Measurements from ENCODE around the gene PKD1.
A peak's percentile ranks its signal among the peaks of the same experiment; 100 is the strongest.

The PKD1 gene

DNA sequence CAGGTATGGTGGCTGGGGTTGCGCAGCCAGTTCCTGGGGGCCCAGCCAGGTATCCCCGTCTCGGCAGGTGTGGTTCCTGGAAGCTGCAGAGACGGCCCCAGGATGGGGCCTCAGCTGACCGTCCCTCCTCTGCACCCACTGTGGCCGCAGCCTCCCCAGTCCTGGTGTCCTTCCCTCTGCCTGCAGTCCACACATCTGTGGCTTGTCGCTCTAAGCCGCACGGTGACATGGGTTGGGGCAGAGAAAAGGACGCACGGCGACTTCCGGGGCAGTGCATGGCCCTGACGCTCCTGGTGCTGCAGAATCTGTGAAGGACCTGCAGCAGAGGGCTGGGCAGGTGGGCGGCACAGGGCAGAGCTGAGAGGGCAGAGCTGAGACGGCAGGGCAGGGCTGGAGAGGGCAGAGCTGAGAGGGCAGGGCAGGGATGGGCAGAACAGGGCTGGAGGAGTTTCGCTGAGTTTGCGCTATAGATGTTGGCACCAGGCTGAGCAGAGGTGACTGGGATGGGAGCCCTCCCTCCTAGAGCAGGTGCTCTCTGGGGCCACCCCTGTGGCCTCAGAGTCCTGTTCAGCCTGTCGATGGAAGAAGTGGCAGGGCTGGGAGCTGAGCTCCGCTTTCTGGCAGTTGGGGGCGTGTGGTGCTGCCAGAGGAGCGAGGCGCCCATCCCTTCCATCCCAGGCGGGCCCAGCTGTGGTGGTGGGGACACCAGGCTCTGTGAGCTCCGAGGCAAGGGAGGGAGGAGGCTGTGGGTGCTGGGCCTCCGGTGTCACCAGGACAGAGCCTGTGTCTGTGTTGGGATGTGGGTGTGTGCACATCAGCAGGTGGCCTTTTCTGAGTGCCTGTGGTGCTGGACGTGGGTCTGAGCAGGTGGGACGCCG is 64.9 kb downstream of the PKD1 start:
- no peak for DNase-seq

DNA sequence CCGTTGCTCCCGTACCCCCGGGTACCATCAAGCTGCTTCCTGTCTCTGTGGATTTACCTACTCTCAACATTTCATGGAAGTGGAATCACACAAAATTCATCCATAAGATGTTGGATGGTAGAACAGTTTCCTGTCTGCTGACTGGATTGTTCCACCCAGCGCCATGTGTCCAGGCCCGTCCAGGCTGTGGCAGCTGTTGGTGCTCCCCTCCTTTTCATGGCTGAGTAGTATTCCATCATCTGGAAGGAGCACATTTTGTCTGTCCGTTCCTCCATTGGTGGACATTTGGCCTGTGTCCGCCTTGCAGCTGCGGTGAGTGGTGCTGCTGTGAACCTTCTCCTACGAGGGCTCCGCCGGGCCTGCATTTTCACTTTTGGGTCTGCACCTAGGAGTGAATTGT is 69.6 kb downstream of the PKD1 start:
- DNase-seq = no peak

DNA sequence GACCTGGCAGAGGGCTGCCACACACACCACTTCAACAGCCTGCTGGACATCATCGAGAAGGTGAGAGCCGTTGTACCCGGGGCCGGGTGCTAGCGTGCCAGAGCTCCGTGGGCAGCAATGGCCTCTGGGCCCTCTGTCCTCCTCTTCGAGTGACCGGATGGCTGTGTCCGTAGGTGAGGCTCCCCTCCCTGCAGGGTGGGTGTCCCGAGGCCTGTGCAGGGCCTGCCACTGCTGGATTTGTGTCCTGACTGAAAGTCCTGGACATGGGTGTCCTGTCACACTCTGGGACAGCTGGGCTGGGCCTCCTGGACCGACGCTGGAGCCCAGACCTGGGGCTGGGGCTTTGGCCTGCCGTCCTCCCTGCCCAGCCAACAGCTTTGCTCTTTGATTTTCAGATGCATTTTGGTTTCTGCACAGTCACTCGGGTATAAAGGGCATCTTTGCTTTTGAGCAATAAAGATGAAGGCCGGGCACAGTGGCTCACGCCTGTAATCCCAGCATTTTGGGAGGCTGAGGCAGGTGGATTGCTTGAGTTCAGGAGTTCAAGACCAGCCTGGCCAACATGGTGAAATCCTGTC is 71.2 kb downstream of the PKD1 start:
- no peak for DNase-seq

DNA sequence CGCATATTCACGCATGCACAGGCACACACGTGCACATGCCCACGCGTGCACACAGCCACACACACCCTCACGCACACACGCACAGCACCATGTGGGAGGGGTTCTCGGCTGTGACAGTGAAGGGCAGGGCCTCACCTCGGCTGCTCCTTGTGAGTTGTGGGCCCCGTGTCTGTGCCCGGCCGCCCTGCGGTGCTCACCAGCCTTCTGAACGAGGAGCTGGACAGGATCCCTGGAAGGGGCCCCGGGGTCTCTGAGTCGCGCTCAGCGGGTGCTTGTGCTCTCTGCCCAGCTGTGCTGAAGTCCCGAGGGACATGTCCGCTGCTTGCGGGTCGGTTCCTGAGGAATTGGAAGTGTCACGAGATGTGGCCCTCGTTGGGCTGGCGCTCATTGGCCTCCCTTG is 71.8 kb downstream of the PKD1 start:
- DNase-seq = no peak

DNA sequence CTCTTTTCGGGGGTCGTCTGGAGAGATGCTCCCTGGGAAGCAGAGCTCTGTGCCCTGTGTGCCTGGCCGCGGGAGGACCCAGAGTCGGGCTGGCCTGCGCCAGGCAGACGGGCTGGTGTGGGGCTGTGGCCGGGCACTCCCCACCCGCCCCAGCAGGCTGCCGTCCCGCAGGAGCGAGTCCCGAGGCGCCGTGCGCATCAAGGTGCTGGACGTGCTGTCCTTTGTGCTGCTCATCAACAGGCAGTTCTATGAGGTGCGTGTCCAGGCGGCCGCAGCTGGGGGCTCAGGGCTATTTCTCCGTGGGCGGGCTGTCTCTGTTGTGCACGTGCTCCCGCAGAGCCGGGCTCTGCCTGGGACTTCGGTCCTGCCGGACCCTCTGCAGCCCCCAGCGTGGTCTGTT is 72.9 kb downstream of the PKD1 start:
- DNase-seq = no peak

DNA sequence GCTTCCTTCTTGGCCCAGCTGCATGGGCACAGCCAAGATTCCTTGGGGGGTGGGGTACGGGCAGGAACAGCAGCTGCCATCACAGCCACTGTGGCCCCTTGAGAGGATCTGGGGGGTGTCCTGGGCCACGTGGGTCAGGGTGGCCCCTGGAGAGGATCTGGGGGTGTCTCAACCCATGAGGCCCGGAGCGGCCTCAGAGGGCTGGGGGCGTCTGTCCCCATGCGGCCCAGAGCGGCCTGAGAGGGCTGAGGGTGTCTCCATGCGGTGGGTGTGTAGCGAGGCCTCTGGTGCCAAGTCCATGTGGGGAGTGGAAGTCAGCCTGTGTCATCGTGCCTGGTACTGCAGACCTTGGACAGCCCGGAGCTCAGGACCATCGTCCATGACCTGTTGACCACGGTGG is 74.2 kb downstream of the PKD1 start:
- DNase-seq = no peak

DNA sequence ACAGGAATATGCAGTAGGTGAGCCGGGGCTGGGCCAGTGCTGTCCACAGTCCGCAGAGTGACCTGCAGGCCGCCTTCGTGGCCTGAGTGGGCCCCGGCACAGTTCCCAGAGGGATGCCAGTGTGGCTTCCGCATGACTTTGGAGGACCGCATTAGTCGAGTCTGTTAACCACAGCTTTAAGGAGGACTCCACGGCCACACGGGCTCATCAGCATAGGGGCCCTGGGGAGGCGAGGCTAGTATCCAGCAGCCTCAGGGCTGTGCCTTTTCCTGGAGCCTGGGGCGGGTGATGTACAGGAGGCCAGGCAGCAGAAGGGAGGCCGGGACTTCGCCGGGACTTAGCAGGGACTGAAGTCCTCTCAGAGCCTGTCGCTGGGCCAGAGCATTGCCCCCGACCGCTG is 74.7 kb downstream of the PKD1 start:
- no peak for DNase-seq

DNA sequence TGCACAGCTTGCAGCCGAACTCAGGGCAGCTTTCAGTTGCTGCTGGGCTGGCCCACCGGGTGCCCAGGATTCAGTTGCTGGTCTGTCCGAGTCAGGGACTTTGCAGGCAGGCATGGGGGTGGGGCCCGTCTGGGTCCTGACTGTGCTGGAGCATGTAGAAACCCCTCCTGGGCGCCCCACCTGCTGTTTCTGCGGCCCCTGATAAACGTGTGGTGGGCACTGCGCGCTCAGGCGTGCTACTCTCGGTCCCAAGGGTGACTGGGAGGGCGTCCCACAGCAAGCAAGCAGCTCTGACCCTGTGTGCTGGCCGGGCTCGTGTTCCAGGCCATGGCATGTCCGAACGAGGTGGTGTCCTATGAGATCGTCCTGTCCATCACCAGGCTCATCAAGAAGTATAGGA is 75.4 kb downstream of the PKD1 start:
- no peak for DNase-seq

DNA sequence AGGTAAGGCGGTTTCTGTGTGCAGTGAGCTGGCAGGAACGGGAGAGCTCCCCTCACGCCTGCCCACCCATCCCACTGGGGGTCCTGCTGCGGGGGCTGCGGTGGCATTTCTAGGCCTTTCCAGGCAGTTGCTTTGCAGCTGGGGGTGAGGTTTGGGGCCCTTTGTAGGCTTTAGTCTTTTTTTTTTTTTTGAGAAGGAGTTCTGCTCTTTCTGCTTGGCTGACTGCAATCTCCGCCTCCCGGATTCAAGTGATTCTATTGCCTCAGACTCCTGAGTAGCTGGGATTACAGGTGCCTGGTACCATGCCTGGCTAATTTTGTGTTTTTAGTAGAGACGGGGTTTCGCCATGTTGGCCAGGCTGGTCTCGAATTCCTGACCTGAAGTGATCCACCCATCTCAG is 76.8 kb downstream of the PKD1 start:
- no peak for DNase-seq

DNA sequence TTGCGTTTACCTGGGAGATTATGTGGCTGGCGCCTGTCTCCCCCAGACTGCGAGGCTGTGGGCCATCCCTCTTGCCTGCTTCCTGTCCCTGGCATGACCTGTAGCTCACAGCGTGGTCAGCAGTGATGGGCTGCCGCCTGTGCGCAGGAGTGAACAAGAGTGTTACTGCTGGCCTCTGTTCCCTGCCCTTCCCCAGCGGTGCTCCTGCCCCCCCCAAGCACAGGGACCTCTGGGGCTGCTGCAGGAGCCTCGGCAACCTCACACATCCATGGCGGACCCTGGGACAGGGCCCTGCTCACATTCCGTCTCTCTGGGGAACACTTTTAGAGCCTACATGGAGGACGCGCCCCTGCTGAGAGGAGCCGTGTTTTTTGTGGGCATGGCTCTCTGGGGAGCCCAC is 77.3 kb downstream of the PKD1 start:
- no peak for DNase-seq

DNA sequence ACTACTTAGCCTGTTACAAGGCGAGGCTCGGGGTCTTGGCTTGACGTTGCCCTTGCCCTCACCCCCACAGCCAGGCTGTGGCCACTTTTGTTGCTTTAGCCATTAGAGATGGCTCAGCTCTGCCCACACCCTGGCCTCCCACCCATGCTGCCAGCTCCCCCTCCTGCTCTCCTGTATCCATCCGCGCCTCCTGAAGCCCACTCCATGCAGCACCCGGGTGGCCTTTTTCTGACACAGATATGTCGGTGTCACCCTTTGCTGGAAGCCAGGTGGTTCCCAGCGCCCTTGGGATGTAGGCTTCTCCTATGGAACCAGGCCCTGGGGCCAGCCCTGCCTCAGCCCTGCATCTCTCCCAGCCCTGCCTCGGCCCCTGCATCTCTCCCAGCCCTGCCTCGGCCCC is 78.3 kb downstream of the PKD1 start:
- no peak for DNase-seq

DNA sequence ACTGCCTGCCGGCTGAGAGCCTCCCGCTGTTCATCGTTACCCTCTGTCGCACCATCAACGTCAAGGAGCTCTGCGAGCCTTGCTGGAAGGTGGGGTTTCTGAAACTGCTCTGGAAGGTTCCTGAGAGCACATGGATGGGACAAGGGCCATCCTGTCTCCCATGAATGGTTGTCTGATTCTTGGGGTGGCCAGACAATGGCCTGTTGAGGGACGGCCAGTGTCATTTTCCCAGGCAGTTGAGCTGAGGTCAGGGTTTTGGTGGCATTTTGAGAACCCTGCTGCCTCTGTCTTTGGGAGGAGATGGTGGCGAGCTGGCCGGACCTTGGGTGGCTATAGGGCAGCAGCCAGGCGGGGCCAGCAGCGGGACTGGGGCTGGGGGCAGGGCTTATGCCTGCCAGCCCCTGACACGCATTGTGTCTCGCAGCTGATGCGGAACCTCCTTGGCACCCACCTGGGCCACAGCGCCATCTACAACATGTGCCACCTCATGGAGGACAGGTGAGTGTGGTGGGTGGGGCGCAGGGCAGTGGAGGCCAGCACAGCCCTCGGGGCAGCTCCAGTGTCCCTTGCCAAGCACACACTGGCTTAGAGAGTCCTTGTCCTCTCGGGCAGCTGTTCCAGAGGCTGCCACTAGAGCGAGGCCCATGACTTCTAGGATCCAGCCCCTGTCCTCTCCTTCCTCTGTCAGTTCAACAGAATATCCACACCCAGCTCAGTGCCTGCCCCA is 78.9 kb downstream of the PKD1 start:
- no peak for DNase-seq

DNA sequence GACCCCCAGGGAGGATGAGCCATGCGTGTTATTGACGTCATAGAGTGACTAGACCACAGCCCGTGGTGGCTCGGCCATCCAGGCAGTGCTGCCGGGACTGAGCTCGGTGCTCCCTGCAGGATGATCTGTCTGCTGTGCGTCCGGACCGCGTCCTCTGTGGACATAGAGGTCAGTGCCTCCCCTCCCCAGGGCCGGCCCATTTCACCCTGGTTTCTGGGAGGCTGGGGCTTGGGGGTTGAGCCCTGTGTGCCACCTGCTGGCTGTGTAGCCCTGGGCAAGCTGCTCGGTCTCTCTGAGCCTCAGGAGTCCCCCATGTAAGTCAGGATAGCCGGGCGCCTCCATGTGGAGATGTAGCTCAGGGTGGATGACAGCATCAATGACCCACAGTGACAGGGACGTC is 79.6 kb downstream of the PKD1 start:
- no peak for DNase-seq

DNA sequence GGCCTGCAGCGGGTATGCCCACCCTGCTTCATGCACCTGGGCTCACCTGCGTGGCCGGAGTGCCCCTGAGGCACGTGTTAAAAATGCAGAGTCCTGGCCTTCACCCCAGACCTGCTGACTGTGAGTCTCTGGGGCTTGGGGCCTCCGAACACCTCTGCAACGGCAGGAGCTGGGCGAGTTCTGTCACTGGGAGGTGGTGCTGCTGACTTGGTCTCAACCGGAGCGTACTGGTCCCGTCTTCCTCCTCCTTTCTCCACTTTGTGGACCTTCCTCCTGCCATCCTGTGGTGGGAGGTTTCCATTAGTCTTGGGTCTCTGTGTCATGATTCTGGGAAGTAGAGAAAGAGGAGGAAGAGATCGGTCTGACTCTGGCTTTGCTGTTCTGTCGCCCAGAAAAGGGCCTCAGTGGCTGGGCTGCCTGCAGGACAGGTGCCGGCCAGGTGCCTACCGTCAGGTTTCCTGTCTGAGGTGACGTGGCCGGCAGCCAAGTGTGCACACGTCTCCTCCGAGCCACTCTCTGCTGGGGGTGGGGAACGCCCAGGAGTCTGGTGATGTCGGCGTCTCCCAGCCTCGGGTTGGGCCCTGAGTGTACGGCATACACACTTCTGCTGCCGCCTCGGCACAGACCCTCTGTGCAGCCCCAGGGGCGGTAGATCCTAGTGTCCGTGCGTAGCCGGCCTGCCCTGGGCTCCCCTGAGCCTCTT is 81.0 kb downstream of the PKD1 start:
- DNase-seq = no peak

DNA sequence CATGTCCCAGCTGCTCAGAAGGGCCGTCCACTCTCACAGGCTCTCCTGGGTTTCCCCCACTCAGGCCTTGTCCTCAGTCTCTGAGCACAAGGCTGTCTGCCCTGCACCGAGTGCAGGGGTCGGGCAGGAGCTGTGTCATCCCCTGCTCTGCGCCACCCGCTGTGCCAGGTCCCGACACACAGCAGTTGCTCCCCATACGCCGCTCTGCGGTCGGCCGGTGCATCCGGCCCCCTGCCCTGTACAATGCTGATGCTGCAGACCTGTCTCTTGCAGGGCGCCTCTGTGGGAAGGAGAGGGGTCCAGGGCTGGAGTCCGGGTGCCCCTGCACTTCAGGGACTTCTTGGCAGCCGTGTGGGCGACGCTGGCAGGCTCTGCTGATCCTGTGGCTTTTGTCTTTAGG is 81.8 kb downstream of the PKD1 start:
- DNase-seq = no peak

DNA sequence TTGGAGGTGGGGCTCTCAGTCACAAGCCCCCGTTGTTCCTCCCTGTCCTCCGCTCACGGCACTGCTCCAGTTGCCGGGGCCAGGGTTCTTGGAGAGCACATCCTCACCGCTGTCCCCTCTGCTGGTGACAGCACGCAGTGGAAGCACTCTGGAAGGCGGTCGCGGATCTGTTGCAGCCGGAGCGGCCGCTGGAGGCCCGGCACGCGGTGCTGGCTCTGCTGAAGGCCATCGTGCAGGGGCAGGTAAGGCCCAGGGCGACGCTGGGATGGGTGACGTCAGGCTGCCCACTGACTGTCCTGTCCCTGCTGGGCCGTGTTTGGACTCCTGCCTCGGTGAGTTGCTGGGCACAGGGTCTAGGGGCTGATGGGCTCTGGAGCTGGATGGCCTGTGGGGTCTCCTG is 82.5 kb downstream of the PKD1 start:
- DNase-seq = no peak

DNA sequence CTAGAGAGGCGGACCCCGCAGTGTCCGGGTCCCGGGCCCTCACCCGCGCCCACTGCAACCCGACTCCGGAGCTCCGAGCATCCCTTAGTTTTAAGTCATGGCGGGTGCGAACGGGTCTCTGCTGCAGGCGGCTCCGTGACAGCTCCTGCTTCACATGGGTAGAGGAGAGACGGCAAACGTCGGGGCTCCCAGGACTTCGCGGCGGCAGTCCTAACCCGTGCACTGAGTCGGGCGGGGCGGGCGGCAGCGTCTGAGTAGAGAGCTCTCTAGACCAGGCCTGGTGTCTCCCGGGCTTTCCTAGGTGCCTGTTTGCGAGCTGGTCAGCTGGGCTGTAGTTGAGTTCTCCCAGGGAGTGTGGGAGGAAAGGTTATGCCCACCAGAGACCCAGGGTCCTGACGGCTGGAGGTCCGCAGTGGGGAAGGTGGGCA is 87.6 kb downstream of the PKD1 start:
- peak in 2 of 5 donors; percentile 11 to 17 for DNase-seq

DNA sequence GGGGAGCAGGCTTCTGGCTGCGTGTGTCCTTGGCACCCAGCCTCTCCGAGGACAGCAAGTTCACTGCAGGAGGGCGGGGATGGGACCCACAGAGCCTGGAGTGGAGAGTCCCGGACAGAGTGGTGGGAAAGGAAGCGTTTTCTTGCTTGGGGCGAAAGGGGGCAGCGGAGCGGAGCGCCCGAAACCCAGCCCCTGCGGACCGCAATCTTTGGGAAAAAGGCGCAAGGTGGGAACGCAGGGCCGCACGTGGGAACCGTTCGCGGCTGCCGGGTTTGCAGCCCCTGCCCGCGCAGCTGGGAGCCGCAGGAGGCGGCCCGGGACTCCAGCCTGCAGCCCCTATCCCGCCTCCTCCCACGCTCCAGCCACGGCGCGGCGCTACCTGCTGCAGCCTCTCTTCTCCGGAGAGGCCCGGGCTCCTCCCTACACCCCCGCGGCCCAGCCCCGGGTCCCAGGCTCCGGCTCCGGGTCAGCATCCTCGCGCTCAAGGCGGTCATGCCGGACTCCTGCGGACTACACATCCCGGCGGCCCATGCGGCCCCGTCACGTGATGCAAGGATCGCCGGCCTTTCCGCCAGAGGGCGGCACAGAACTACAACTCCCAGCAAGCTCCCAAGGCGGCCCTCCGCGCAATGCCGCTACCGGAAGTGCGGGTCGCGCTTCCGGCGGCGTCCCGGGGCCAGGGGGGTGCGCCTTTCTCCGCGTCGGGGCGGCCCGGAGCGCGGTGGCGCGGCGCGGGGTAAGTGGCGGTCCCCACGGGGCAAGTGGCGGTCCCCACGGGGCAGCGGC is 88.2 kb downstream of the PKD1 start, which contains the start of the genes NTHL1 and TSC2:
TSS of gene NTHL1 (minus strand) at position 505 of the 786 bp plus-strand sequence. CDS start at position 494, 11 bp downstream.
TSS of gene TSC2 (plus strand) at position 656 of the 786 bp plus-strand sequence. CDS start 631 bp downstream, outside the sequence.
- DNase-seq = peak; percentile 85 to 94 (median 89)

DNA sequence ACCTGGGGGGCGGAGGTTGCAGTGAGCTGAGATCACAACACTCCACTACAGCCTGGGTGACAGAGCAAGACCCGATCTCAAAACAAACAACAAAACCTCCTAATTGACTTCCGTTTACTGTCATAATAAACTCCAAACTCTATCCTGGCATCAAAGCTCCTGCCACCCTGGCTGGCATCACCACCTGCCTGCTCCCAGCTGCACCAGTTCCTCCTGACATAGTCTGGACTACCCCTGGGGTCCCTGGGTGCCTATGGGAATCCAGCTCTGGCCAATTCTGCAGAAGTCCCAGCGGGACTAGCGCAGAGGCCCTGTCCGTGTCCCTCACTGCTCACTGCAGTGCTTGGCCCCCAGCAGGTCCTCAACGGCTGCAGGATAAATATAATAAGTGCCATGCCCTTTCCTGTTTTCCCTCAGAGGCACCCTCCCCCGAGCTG is 88.8 kb downstream of the PKD1 start:
- no peak for DNase-seq

DNA sequence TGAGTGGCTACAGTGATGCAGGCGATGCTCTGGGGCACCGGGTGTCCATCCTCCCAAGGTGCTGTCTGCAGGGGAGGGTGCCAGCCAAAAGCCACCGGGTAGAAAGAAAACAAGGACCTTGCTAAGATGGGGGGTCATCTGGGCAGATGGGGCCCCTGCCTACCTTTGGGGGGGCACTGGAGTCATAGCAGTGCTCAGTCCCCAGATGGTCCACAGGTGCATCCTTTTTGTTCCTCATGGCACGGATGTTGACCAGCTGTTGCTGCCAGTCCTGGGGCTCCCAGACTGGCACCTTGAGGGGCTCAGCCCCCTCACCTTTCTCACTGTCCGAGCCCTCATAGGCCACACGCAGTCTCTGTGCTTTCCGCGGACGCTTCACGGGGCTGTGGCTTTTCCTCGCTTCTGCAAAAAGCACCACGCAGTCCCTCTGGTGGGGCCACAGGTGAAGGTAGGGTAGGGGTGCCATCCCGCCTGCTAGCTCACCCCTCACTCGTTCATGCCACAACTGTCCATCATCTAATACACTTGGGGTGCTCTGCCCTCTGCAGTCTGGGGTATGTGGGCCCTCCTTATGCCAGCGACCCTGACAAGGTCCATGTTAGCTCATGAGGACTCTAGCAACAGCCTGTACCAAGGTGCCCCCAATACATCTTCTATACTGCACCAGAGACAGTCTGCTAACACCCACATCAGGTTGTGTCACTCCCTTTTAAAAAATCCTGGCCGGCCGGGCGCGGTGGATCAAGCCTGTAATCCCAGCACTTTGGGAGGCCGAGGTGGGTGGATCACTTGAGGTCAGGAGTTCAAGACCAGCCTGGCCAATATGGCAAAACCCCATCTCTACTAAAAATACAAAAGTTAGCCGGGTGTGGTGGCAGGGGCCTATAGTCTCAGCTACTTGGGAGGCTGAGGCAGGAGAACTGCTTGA is 89.5 kb downstream of the PKD1 start:
- no peak for DNase-seq

DNA sequence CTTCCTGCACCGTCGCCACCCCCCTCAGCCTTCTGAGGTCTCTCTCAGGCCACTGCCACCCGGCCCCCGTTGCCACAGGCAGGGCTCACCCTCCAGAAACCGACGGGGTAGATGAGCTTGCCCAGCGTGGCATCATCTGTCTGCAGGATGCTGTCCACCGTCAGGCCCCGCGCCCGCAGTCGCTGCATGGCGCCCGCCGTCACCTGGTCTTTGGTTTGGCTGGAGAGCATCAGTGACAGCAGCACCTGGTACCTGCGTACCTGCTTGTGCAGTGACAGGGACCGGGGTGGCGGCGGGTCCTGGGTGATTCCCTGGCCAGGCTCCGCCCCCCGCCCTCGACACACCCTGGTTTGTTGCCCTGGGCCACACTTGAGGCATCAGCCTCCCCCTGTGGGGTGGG is 91.2 kb downstream of the PKD1 start:
- DNase-seq = no peak
